Stimulated activated CD4-positive, alpha-beta T cell treated with anti-CD3 and anti-CD28 coated beads, Interleukin-4, amount 100 ng/mL, for 1 hour (primary cell): ENCODE measurements around the gene TRMT11.
"Not testable (repeated sequence)": the region's sequence is repeated elsewhere in the genome, so short reads cannot be mapped to it uniquely, and the experiment has no call there.

Source experiments
- DNase-seq: peaks from one replicate; pipeline ENCODE4 v3.0.0-alpha.2; 2020

The TRMT11 gene

DNA sequence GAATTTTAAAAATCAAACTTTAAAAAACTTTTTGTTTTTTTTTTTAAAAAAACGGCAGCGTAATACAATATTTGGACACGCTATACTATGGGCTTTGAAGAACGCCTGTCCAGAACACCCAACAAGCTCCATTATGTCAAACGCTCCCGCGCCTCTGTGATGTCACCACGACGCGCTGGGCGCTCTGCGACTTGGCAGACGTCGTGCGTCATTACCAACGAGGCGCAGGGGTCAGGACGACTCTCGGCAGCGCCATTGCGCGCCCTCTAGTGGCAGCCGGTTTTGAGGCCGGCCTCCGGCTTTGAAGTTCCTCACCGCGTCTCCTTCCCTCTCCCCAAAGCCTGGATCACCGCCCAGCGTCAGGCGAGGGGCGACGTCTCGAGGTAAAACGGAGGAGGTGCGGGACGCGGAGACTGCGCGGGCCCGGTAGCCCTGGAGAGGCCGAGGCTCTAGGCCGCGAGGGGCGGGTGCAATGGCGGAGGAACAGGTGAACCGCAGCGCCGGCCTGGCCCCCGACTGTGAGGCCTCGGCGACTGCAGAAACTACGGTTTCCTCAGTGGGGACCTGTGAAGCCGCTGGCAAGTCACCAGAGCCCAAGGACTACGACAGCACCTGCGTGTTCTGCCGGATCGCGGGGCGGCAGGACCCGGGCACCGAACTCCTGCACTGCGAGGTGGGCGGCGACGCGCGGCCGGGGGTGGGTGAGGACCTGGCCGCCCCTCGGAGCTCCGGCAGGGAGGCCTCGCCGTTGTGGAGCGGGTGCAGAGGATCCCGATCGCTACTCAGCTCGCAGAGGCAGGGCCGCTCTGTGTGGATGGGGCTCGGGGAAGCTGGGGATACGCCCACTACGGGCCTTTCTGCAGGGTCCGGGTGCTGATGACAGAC, 29.6 kb upstream of the TRMT11 start, which contains the start of gene HINT3:
Gene HINT3, plus strand, starts transcription at position 265 of the 885 bp plus-strand sequence. Its CDS starts 208 bp downstream, at position 473.
- DNase-seq = peak; percentile 100

DNA sequence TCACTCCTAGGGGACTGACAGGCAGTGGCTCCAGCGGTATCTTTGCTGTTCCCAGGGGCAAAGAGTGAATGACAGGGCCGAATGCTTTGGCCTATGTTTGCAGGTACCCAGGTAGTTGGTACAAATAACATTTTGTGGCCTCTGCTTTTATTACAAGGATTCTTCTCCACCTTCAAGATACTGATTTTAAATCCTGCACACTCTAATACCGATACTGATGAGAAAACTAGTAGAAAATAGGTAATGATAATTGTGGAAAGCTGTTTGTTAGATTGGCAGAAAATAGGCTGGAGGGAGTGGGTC, 29.0 kb upstream of the TRMT11 start:
- DNase-seq = no peak

DNA sequence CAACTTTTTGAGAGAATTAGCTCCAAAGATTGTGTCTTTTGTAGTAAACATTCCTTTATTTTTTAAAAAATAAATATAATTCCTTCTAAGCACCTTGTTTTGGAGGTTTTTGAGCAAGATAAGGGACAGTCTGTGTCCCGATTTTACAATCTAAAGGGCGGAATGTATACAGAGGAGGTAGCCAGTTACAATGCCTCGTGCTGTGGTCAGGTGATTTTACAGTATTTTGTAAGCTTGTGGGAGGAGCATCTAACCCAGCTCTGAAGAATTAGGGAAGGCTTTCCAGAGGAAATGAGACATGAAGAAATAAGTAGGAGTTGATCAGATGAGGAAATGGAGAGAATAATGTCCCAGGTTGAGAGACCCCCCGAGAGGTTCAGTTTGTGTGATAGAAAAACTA, 28.5 kb upstream of the TRMT11 start:
- no peak for DNase-seq

DNA sequence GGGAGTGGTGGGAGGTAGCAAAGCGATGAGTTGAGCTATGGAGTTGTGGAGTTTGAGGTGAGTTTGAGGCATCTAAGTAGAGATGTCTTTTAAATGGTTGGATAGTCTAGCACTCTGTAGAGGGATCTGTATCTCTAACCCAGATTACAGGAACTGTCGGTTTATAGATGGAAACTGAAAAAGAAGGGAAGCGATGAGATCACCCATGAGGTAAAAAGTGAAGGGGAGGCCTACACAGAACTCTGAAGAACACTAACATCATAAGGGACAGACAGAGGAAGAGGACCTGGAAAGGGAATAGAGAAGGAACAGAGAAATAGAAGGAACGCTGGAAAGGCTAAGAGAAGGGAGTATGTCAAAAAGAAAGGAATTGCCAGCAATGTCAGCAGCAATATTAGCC, 27.3 kb upstream of the TRMT11 start:
- no peak for DNase-seq

DNA sequence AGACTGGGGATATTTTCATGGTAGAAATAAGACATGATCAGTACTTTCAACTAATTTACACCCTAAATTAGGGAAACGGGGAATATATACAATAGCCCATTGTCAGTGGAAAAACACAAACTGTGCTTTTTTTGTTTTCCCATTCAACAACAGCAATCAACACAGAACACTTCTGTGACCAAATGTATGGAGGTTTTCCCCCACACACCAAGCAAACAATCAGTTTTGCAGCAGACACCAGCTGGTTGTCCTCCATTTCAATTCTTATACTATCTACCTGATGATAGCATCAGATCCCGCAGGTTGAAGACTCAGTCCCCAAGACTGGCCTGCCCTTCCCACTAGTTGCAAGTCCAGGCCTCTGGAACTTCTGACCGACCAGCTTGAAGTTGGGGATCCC, 25.2 kb upstream of the TRMT11 start:
- no peak for DNase-seq

DNA sequence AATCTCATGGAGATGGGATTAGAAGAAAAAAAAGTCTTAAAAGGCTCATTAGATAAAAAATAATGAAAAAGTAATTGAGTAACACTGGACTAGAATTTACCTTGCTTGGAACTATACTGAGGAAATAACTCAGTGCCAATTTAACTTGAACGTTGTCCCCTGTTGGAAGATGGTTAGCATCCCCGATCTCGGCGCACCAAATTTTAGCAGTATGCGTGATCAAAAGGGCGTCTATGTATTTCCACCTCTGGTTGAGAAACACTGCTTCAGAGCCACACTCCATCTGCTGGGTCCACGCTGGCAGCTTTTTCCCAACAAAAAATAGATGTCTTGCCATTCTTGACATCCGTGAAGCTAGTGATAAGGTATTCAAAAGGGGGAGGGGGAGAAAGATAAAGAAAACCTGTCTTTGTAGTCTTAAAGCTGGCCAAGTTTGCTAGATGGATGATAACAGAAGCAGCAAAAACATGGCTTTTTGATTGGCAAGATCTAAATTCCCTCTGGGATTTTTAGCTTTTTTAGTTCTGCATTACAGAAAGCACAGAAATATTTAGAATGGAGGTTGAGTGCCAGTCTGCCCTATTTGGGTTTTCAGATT, 23.3 kb upstream of the TRMT11 start:
- no peak for DNase-seq

DNA sequence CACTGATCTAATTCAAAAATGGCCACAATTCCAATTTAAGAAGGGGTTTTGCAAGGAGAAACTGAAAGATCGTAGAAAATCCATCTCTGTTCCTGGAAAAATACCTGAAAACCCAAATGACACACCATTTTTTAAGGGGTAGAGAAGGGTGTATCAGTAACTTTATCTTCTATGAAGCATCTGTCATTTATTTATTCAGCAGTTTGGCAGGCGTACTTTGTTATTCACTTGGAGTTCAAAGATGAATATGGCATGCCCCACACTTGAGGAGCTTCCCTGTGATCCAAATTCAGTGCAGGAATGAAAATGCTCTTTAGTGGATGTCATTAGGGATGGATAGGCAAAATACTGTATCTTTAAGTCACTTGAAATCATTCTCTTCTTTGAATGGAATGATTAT, 22.5 kb upstream of the TRMT11 start:
- no peak for DNase-seq

DNA sequence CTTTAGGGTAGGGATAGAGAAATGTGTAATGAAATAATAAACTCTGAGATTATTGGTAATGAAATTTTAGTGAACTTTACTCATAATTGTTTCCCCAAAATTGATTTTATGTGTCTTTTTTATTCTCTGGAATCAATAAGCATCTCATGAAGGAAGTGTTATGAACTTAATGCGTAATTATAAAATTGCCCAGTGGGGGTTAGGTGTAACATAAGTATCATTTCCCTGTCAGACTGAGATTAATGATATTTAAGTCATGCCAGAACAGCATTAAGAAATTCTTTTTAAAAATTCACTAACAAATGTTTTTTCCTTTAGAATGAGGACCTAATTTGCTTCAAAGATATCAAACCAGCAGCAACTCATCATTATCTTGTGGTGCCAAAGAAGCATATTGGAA, 19.8 kb upstream of the TRMT11 start:
- DNase-seq = no peak

DNA sequence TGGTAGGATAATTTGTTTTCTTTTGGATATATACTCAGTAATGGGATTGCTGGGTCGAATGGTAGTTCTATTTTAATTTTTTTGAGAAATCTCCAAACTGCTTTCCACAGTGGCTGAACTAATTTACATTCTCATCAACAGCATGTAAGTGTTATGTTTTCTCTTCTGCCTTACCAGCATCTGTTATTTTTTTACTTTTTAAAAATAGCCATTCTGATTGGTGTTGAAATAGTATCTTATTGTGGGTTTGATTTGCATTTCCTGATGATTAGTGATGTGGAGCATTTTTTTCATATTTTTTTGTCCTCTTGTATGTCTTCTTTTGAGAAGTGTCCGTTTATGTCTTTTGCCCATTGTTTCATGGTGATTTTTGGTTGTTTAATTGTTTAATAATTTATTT, 17.8 kb upstream of the TRMT11 start:
- DNase-seq = no peak

DNA sequence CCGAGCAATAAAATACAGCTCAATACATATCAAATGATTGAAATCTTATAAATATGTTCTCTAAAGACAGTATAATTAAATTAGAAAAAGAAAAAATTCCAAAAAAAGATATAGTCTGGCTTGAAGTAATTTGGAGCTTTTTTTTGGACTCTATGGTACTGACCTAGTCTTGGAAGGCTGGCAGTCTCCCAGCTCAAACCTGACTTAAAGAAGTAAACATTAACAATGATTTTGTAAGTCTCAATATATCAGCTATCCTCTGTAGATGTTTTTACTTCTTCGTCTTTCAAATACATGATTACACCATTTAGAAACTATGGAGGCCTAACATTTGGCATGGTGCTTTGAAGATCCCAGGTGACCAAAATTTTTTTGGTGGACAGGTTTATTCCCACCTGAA, 15.6 kb upstream of the TRMT11 start:
- DNase-seq = no peak

DNA sequence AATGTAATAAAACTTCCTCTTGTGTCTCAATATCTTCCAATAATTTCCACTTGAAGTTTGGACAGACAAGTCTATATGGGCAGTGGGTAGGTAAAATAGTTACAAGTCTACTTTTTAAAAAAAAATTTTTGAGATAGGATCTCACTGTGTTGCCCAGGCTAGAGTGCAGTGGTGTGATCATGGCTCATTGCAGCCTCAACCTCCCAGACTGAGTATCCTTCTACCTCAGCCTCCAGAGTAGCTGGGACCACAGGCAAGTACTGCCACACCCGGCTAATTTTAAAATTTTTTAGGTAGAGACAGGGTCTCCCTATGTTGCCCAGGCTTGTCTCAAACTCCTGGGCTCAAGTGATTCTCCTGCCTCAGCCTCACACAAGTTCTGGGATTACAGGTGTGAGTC, 13.9 kb upstream of the TRMT11 start:
- not testable (repeated sequence) for DNase-seq

DNA sequence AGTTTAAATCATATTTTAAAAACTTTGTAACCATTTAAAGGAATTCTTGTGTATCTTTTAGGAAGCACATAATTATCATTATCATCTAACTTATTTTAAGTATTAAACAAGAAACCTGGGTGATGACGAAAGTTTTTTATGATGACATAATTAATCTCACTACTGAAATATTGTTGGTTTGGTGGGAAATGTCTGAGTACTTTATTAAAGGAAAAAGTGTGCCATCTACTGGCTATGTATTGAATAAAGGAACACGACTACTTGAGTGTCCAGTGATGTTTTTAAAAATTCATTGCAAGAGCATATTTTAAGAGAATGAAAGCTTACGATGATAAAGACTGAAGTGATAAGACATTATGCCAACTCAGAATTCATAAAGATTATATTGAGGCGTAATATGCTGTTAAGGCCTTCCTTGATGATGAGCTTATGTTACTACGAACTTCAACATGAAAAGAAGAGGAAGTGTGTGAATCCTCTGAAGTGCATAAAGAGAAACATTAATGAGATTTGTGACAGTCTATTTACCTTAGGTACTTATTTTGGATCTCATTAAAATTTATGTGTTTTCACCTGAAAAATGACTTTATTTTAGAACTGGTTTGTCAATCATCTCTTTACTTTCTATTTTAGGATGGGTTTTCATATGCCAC, 12.0 kb upstream of the TRMT11 start:
- no peak for DNase-seq

DNA sequence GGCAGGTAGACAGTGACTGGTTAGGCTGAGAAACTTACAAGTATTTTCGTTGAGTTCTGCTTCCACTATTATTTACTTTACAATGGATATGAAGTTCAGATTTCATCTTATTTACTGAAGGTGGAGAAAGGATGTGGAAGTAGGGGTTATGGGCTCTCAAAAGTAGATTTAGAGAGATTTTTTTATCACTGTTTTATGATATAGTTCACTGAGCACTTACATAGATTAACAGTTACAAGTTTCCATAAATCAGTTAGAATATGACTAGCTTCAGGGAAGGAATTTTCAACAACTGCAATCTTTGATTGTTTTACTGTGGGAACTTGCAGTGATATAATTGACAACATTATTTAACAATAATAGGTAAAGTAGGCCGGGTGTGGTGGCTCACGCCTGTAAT, 7.2 kb upstream of the TRMT11 start:
- DNase-seq = no peak

DNA sequence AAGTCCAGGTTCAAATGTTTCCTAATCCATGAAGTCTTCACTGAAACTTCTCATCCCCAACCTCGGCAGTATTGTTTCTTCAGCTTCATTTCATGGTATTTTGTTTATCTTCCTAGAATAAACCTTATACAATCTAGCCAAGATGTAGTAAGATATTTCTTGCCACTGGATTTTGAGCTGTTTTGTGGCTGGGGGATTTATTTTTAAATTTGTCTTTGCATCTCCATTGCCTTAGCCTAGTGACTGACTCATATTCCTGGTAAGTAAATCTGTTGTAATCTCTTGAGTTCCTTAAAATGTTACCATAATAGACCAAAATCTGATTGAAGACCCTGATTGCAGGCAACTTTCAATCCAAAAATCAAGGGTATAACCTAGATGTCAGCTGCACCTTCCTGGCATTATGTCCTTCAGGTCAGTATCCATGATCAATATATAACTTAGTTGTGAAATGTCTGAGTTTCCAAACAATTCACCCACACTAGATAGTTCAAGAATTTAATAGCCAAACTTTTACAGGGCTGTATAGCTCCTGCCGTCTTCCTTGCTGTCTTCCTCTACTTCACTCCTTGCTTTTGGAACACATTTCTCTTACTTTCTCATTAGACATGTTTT, 4.7 kb upstream of the TRMT11 start:
- DNase-seq = no peak

DNA sequence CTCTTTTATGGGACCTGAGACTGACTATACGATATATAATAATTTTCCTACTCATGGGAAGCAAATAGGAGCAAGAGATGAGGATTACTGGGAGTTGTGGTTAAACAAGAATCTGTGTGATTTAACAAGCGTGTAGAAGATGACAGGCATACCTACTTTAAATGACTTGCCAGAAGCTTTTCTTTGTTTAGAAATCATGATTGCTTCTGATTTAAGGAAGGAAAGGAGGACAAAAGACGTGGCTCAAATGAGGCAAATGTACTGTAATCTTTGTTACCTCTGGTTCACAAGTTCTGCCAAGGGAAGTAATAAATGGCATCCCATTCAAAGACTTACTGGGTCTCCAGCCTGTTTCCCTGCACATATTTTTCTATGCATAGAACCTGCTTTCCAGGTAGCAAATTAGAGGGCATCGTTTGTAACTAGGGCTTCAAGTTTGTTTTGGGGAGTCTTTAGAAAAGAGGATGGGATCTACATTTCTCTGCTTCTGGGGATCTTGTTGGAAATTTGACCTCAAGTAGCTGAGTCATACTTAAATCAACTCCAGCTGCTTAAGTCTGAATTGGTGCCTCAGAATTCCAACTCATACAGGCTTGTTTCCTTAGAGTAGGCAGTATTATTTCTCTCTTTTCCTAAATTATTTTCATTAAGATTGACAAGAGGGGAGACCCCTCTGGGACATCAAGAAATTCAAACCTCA, 2.9 kb upstream of the TRMT11 start:
- no peak for DNase-seq

DNA sequence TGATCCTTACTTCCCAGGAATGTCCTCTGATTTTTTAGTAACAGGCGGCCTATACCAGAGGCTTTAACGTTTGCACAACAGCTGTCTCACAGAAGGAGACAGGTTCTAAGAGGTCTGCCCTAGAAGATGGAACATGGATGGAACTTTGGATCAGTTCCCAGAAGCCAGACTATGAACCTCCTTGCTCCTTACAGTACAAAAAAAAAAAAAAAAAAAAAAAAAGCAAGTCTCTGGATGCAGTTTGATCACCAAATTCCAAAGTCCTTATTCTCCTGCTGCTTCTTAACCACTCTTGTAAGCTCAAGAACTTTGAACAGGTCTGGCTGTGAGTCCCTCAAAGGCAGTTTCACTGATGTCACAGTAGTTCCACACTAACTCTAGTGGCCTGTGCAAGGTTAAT, 2.0 kb upstream of the TRMT11 start:
- DNase-seq = no peak

DNA sequence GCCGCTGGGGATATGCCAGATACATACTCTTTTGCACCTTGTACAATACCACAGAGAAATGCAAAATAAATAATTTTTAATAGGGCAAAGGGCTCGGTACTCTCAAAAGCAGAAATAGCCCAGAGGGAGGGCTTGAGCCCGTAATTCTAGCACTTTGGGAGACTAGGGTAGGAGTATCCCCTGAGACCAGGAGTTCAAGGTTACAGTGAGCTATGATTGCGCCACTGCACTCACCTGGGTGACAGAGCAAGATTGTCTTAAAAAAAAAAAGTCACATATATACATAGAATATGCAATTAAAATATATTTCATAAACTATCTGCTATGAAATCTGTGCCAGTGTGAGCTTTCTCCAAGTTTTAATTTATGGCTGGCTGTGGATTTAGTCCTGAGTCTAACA, 818 bp upstream of the TRMT11 start:
- DNase-seq = no peak

DNA sequence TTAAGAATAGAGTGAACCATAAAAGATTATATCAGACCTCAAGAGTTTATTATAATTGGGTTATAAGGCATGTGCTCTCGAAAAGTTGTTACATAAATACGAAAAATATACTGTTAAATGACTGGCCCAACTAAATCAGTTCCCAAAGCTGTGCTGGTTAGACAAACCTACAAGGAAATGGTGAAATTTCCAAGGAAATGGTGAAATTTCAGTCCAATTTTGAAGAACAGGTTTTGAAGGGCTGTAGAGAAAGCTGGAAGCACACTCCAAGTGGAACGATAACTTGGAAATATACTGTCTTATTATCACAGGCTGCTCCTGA, 400 bp upstream of the TRMT11 start:
- DNase-seq = no peak

DNA sequence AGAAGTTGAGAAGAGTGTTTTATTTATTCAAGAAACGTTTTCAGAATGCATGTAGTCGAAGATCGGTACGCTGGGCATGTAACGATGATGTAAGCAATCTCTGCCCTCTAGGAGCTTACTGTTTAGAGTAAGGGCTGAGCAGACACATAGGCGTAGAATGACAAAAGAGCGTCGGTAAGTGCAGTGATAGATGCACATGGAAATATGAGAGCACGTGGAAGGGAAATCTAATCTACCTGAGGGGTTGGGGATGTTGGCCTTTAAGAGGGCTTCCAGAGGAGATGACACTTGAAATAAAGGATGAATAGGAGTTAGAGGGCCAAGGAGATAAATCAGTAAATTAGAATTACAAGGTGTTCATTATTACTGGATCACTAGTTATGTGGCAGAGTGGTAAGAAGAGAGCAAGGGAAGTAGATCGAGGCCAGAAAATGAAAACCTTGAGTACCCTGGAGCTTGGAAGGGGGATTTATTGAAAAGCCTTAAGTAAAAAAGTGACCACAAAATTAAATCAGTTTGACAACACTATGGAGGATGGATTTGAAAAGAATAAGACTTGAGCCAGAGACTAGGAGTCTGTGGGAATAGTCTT, 782 bp downstream of the TRMT11 start:
- DNase-seq = no peak

DNA sequence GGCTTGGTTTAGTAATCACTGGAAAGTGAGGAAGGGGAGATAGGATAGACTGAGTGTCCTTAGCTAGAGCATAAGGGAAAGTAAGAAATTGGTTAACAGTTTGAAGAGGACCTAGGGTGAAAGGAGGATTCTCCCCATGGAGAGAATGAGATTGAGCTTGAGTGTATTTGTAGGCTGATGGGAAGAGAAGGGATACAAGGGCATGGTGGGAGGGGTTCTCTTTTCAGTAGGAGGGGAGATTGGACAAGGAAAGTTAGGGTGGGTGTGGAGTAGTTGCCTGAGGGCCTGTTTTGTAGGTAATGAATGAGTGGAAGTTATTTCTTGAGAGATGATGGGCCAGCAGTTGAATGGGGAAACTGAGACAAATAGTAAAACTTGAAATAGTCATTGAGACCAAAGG, 1.9 kb downstream of the TRMT11 start:
- DNase-seq = no peak

DNA sequence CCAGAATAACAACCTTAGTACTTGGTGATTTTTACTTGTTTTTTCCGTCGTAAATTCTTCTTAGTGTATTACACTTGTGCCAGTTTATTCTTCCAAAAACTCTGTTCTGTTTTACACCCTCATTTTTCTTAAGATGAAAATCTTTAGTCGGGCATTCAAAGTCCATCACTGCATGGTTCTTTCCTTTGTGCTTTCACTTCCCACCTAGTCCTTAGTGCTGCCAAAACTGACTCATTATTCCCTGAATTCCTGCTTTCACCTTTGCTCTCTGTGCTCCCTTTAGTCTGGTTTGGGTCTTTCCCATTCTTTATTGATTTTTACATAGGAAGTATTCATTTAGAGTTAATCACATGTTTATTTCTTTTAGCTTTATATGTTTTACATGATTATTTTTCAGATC, 3.3 kb downstream of the TRMT11 start:
- DNase-seq = no peak

DNA sequence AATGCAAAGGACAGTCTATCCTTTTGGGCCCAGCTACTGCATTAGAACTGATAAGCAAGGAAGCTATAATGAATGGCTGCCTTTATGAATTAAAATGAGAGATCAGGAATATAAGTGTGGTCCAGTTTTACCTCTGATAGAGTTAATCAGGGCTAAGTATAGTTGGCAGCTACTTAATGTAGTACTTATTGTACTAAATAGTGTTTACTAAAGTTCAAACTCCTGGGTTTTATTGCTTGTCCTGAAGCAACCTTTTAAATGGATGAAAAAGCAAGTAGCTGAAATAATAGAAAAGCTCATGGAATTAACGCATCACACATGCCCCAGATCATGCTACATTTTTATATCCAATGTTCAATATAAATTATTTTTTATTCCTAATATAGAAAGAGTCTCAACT, 5.3 kb downstream of the TRMT11 start:
- DNase-seq = no peak
